Kidney tubule cell (primary cell): ENCODE data around the gene TADA2B.

Experiments
- DNase-seq: peaks from one replicate; pipeline ENCODE4 v3.0.0-alpha.2; 2018; ENCODE audit warnings: low spot score

TADA2B gene

GRCh38 chr4:7018281-7018680, 24.9 kb upstream of the TADA2B start:
- DNase-seq = no peak

GRCh38 chr4:7019367-7019766, 23.8 kb upstream of the TADA2B start:
- DNase-seq = no peak

GRCh38 chr4:7020290-7020689, 22.9 kb upstream of the TADA2B start:
- no peak for DNase-seq

GRCh38 chr4:7020856-7021255, 22.3 kb upstream of the TADA2B start:
- DNase-seq = no peak

GRCh38 chr4:7021355-7021754, 21.8 kb upstream of the TADA2B start:
- DNase-seq = no peak

- peak; percentile 99 for DNase-seq
These were observed 21.1 kb upstream of the TADA2B start for GRCh38 chr4:7021930-7022664.

GRCh38 chr4:7023486-7023885, 19.7 kb upstream of the TADA2B start:
- DNase-seq = no peak

- no peak for DNase-seq
These were observed 19.3 kb upstream of the TADA2B start for GRCh38 chr4:7023901-7024300.

- no peak for DNase-seq
These were observed 18.8 kb upstream of the TADA2B start for GRCh38 chr4:7024336-7024890.

- no peak for DNase-seq
These were observed 18.1 kb upstream of the TADA2B start for GRCh38 chr4:7025040-7025602.

- DNase-seq = no peak
These were observed 17.1 kb upstream of the TADA2B start for GRCh38 chr4:7026107-7026506.

GRCh38 chr4:7027284-7027683, 15.9 kb upstream of the TADA2B start:
- no peak for DNase-seq

- DNase-seq = no peak
These were observed 15.3 kb upstream of the TADA2B start for GRCh38 chr4:7027913-7028312.

- no peak for DNase-seq
These were observed 14.0 kb upstream of the TADA2B start for GRCh38 chr4:7029212-7029611.

GRCh38 chr4:7029921-7030320, 13.3 kb upstream of the TADA2B start:
- DNase-seq = no peak

- DNase-seq = no peak
These were observed 12.3 kb upstream of the TADA2B start for GRCh38 chr4:7030856-7031255.

GRCh38 chr4:7031558-7032449, 11.4 kb upstream of the TADA2B start:
- peak; percentile 71 for DNase-seq

GRCh38 chr4:7032596-7032995, 10.6 kb upstream of the TADA2B start:
- DNase-seq = peak; percentile 77

- DNase-seq = peak; percentile 79
These were observed 8.7 kb upstream of the TADA2B start for GRCh38 chr4:7034262-7035081.

- DNase-seq = no peak
These were observed 5.7 kb upstream of the TADA2B start for GRCh38 chr4:7037425-7037824.

GRCh38 chr4:7040765-7041164, 2.4 kb upstream of the TADA2B start:
- no peak for DNase-seq

GRCh38 chr4:7041246-7041645, 1.9 kb upstream of the TADA2B start:
- DNase-seq = no peak
